HEK293 (cell line): ENCODE measurements around the gene ROR2.

ENCODE experiments used
- CTCF ChIA-PET: fragments of 350-600 bp; formaldehyde crosslinking; extraction: SDS; loops from one replicate; lab custom pipeline; 2021; ENCODE audit warnings: antibody characterized with exemption; lab: Yijun Ruan, JAX
- POLR2A ChIA-PET: fragments of 300-600 bp; formaldehyde crosslinking; extraction: SDS; loops from one replicate; lab custom pipeline; 2020; ENCODE audit warnings: antibody characterized with exemption, inconsistent platforms; lab: Yijun Ruan, JAX
- H3K27ac ChIP-seq: fragments of 200-500 bp; sonication (Bioruptor generic); 2 replicates; pipeline ENCODE4 v1.5.1; 2014; ENCODE audit warnings: low read depth, low read length, control low read depth, inconsistent platforms; ENCODE audit errors: extremely low read depth
- H3K36me3 ChIP-seq, 2 experiments: fragments of 200-500 bp in 1 of 2; sonication (Bioruptor generic) in 1 of 2; 1 replicate in 1 of 2; 2 replicates in 1 of 2; pipeline ENCODE4 v1.5.1; 2014 to 2017; ENCODE audit warnings: inconsistent platforms in 2 of 2, low read length in 2 of 2; ENCODE audit not compliant: control insufficient read depth in 2 of 2, insufficient read depth in 1 of 2
- H3K4me1 ChIP-seq: fragments of 200-500 bp; sonication (Bioruptor generic); 2 replicates; pipeline ENCODE4 v1.5.1; 2014; ENCODE audit warnings: mild to moderate bottlenecking, low read length, inconsistent platforms; ENCODE audit not compliant: control insufficient read depth, insufficient read depth
- H3K4me3 ChIP-seq: 2 replicates; pipeline ENCODE4 v1.5.1; 2011; ENCODE audit warnings: low read depth, mild to moderate bottlenecking, control low read depth, low read length, moderate library complexity
- H3K9me3 ChIP-seq: fragments of 200-500 bp; sonication (Bioruptor generic); 2 replicates; pipeline ENCODE4 v1.5.1; 2014; ENCODE audit warnings: low read depth, low read length, inconsistent platforms; ENCODE audit not compliant: control insufficient read depth, insufficient read depth
- KLF10 ChIP-seq: fragments of 450-650 bp; IDR thresholded peaks from 2 replicates; pipeline ENCODE4 v1.5.1; 2018; ENCODE audit warnings: missing biosample characterization, mild to moderate bottlenecking, missing genetic modification characterization
- SP2 ChIP-seq: fragments of 450-650 bp; formaldehyde crosslinking; IDR thresholded peaks from 2 replicates; pipeline ENCODE4 v1.5.1; 2016; ENCODE audit warnings: missing biosample characterization, missing genetic modification characterization
- TCF7L2 ChIP-seq: IDR thresholded peaks from 2 replicates; pipeline ENCODE4 v1.6.1; 2011; ENCODE audit warnings: low read depth, mild to moderate bottlenecking, inconsistent platforms, low read length, moderate library complexity, borderline replicate concordance
- WT1 ChIP-seq: fragments of 450-650 bp; formaldehyde crosslinking; IDR thresholded peaks from 2 replicates; pipeline ENCODE4 v1.5.1; 2016; ENCODE audit warnings: missing biosample characterization, missing genetic modification characterization
- ZNF221 ChIP-seq: fragments of 450-650 bp; formaldehyde crosslinking; IDR thresholded peaks from 2 replicates; pipeline ENCODE4 v1.5.1; 2017; ENCODE audit warnings: missing biosample characterization, missing genetic modification characterization, borderline replicate concordance
- ZNF341 ChIP-seq: fragments of 450-650 bp; formaldehyde crosslinking; IDR thresholded peaks from 2 replicates; pipeline ENCODE4; 2016; ENCODE audit warnings: low read depth, missing biosample characterization, missing genetic modification characterization
- ZNF394 ChIP-seq: fragments of 450-650 bp; formaldehyde crosslinking; IDR thresholded peaks from 2 replicates; pipeline ENCODE4 v1.5.1; 2016; ENCODE audit warnings: missing biosample characterization, missing genetic modification characterization, mild to moderate bottlenecking, moderate library complexity, borderline replicate concordance
- ZNF488 ChIP-seq: fragments of 450-650 bp; formaldehyde crosslinking; IDR thresholded peaks from 2 replicates; pipeline ENCODE4 v1.5.1; 2016; ENCODE audit warnings: missing biosample characterization, missing genetic modification characterization
- ZNF501 ChIP-seq: fragments of 450-650 bp; formaldehyde crosslinking; IDR thresholded peaks from 2 replicates; pipeline ENCODE4 v1.5.1; 2016; ENCODE audit warnings: missing biosample characterization, missing genetic modification characterization
- ZNF544 ChIP-seq: fragments of 450-650 bp; formaldehyde crosslinking; IDR thresholded peaks from 2 replicates; pipeline ENCODE4 v1.5.0; 2017; ENCODE audit warnings: missing biosample characterization, missing genetic modification characterization
- ZNF548 ChIP-seq: fragments of 450-650 bp; formaldehyde crosslinking; IDR thresholded peaks from 2 replicates; pipeline ENCODE4 v1.5.1; 2016; ENCODE audit warnings: missing biosample characterization, missing genetic modification characterization
- ZNF670 ChIP-seq: fragments of 450-650 bp; formaldehyde crosslinking; IDR thresholded peaks from 2 replicates; pipeline ENCODE4 v1.5.1; 2016; ENCODE audit warnings: missing biosample characterization, missing genetic modification characterization, low read depth
- ZNF768 ChIP-seq: fragments of 450-650 bp; formaldehyde crosslinking; IDR thresholded peaks from 2 replicates; pipeline ENCODE4 v1.5.1; 2018; ENCODE audit warnings: missing biosample characterization, mild to moderate bottlenecking, missing genetic modification characterization
- TF ChIP-seq, protein P1 (sequence below): fragments of 450-650 bp; formaldehyde crosslinking; IDR thresholded peaks from 2 replicates; pipeline ENCODE4 v1.5.1; 2016; ENCODE audit warnings: missing biosample characterization, missing genetic modification characterization
- TF ChIP-seq, protein P2 (sequence below): fragments of 450-650 bp; formaldehyde crosslinking; IDR thresholded peaks from 2 replicates; pipeline ENCODE4 v1.5.1; 2016; ENCODE audit warnings: missing biosample characterization, missing genetic modification characterization

The ROR2 gene

DNA sequence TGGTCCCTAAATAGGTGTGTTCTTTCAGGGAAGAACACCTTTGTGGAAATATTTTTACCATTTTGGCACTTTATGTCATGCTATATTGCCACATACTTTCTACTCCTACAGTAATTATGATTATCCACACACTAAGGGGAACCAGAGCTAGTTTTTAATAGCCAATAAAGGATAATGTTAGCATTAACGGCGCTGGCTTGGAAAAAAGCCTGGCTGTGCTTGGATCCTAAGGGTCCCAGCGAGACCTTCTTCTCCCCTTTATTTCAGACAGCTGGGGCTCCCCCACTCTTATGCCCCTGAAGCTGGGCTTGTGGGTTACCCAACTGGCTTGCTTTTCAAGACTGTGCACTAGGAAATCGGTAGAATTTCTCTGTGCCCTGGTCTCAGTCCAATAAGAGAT, 367.8 kb downstream of the ROR2 start:
- no peaks in the 10 kb centered on the region for H3K4me1 ChIP-seq
- no peaks in the 10 kb centered on the region for H3K9me3 ChIP-seq
- no peaks in the 10 kb centered on the region for H3K36me3 ChIP-seq
- no peak overlapping the region for H3K27ac ChIP-seq
- CTCF ChIA-PET: no interaction called here
- TF ChIP-seq WT1 (tag by site-specific recombination): no peak
- no peak for TF ChIP-seq ZNF670 (tag by site-specific recombination)
- no peak for TF ChIP-seq ZNF394
- TF ChIP-seq ZNF548: no peak
- TF ChIP-seq, all 188 proteins: peak for 0
- H3K4me3 ChIP-seq: no peak overlapping the region
- POLR2A ChIA-PET: no interaction called here

DNA sequence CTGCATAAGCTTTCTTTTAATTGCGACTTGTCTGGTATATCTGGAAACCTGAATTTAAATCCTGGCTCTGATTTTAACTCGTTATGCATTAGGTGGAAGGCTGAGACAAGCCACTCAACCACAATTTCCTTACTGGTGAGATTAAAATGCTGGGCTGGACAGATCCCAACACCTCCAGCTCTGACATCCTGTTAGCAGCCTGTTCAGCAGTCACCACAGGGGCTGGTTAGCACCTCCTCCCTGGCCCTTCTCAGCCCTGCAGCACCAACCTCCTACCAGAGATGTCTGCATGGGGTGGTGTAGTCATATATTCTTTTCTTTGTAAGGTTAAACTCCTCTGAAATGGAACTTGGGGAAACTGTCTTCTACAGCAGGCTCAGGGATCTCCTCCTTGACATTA, 369.9 kb downstream of the ROR2 start:
- POLR2A ChIA-PET: no interaction called here
- H3K27ac ChIP-seq: no peak overlapping the region
- CTCF ChIA-PET: no interaction called here
- TF ChIP-seq SP2 (tag by site-specific recombination) (no peak), ZNF488 (tag by site-specific recombination) (no peak), TCF7L2 (no peak), ZNF544 (tag by site-specific recombination) (no peak)
- TF ChIP-seq, protein P1, sequence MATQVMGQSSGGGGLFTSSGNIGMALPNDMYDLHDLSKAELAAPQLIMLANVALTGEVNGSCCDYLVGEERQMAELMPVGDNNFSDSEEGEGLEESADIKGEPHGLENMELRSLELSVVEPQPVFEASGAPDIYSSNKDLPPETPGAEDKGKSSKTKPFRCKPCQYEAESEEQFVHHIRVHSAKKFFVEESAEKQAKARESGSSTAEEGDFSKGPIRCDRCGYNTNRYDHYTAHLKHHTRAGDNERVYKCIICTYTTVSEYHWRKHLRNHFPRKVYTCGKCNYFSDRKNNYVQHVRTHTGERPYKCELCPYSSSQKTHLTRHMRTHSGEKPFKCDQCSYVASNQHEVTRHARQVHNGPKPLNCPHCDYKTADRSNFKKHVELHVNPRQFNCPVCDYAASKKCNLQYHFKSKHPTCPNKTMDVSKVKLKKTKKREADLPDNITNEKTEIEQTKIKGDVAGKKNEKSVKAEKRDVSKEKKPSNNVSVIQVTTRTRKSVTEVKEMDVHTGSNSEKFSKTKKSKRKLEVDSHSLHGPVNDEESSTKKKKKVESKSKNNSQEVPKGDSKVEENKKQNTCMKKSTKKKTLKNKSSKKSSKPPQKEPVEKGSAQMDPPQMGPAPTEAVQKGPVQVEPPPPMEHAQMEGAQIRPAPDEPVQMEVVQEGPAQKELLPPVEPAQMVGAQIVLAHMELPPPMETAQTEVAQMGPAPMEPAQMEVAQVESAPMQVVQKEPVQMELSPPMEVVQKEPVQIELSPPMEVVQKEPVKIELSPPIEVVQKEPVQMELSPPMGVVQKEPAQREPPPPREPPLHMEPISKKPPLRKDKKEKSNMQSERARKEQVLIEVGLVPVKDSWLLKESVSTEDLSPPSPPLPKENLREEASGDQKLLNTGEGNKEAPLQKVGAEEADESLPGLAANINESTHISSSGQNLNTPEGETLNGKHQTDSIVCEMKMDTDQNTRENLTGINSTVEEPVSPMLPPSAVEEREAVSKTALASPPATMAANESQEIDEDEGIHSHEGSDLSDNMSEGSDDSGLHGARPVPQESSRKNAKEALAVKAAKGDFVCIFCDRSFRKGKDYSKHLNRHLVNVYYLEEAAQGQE: 0 out of 2 replicates have a peak, but pooled peaks have one; percentile 58
- H3K4me1 ChIP-seq: no peaks in the 10 kb centered on the region
- no peaks in the 10 kb centered on the region for H3K36me3 ChIP-seq
- no peak overlapping the region for H3K4me3 ChIP-seq
- no peaks in the 10 kb centered on the region for H3K9me3 ChIP-seq

GRCh38 chr9:91578911-91579310, 371.1 kb downstream of the ROR2 start:
- no peak overlapping the region for H3K4me3 ChIP-seq
- H3K27ac ChIP-seq: no peak overlapping the region
- ChIA-PET POLR2A (no interaction called here), CTCF (interaction anchor here (0.5 kb wide), 1 partner anchor 298 kb away, joined by 4 read pairs; no protein-coding TSS in a partner anchor)
- H3K9me3 ChIP-seq: no peaks in the 10 kb centered on the region
- no peaks in the 10 kb centered on the region for H3K4me1 ChIP-seq
- TF ChIP-seq KLF10 (tag by site-specific recombination) (no peak), ZNF341 (tag by site-specific recombination) (peak; percentile 30; the same call in 1 of the 2 replicates)
- H3K36me3 ChIP-seq: no peaks in the 10 kb centered on the region

DNA sequence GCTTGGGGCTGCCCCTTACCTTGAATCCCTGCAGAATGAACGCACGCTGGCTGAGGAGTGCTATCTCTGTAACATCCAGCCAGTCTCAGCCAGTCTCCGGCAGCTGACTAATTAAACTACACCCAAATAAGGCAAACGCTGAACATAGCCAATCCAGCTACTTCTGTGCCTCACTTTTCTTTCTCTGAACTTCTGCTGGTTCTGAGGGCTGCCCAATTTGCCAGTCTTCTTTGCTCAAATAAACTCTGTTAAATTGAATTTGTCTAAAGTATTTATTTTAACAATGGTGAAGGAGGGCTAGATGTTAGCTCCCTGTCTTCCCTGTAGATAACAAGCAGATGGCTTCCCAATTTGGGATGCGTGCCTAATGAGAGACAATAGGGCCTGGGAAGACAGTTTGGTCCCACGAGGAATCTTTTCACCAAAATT, 372.4 kb downstream of the ROR2 start:
- ChIA-PET POLR2A (no interaction called here), CTCF (no interaction called here)
- H3K4me1 ChIP-seq: no peaks in the 10 kb centered on the region
- TF ChIP-seq ZNF768 (tag by site-specific recombination) (no peak), ZNF221 (tag by site-specific recombination) (no peak), ZNF501 (tag by site-specific recombination) (no peak)
- TF ChIP-seq, protein P2, sequence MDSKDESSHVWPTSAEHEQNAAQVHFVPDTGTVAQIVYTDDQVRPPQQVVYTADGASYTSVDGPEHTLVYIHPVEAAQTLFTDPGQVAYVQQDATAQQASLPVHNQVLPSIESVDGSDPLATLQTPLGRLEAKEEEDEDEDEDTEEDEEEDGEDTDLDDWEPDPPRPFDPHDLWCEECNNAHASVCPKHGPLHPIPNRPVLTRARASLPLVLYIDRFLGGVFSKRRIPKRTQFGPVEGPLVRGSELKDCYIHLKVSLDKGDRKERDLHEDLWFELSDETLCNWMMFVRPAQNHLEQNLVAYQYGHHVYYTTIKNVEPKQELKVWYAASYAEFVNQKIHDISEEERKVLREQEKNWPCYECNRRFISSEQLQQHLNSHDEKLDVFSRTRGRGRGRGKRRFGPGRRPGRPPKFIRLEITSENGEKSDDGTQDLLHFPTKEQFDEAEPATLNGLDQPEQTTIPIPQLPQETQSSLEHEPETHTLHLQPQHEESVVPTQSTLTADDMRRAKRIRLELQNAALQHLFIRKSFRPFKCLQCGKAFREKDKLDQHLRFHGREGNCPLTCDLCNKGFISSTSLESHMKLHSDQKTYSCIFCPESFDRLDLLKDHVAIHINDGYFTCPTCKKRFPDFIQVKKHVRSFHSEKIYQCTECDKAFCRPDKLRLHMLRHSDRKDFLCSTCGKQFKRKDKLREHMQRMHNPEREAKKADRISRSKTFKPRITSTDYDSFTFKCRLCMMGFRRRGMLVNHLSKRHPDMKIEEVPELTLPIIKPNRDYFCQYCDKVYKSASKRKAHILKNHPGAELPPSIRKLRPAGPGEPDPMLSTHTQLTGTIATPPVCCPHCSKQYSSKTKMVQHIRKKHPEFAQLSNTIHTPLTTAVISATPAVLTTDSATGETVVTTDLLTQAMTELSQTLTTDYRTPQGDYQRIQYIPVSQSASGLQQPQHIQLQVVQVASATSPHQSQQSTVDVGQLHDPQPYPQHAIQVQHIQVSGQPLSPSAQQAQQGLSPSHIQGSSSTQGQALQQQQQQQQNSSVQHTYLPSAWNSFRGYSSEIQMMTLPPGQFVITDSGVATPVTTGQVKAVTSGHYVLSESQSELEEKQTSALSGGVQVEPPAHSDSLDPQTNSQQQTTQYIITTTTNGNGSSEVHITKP (tag by site-specific recombination): no peak
- H3K27ac ChIP-seq: no peak overlapping the region
- no peaks in the 10 kb centered on the region for H3K36me3 ChIP-seq
- no peaks in the 10 kb centered on the region for H3K9me3 ChIP-seq
- H3K4me3 ChIP-seq: no peak overlapping the region
